ENCODE data around the gene OR2G3. TPM values are rescaled to one million over a fixed set of nuclear protein-coding genes. Genes with fewer than 3 reads are reported as not detected.
A peak's percentile ranks its signal among the peaks of the same experiment; 100 is the strongest.

Gene OR2G3
- total and polyA plus RNA-seq, 2 of the 13 experiments (the other 11 are each of a cell fraction or from before 2014, with no cell fraction given), result not detected

DNA sequence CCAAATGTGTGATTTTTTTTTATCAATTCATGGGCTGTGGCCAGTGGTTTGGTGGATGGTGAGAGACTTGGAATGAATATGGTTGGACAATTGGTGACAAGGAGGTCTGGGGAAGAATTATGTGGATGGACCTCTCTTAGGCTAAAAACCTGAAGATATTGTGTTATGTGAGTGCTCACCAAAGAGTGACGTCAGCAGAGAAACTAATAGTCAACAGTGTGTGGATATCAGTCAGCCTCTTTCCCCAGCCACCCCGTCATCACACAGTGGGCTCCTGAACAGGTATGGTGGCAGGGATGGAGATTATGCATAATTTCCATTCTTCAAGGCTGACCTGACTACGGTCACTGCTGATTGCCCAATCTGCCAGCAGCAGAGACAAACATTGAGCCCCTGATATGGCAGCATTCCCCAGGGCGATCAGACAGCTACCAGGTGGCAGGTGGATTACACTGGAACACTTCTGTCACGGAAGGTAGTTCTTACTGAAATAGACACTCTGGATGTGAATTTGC lies 26.4 kb upstream of the OR2G3 start:
- WGBS (ENCODE audit: low lambda C conversion rate), result 0% methylated on average over 3 of the region's 5 CpGs
- no peak for ATAC-seq
- no peaks in the 10 kb centered on the region for H3K4me1 ChIP-seq (ENCODE audit: insufficient read depth, low read length)
- ChIA-PET POLR2A (no interaction called here), CTCF (ENCODE audit: low intra/inter-chr PET ratio, low total read pairs) (no interaction called here)
- H3K4me2 ChIP-seq (ENCODE audit: low read depth, low read length), result no peak overlapping the region
- TF ChIP-seq CREB1 (IDR thresholded peaks at IDR 0.05), result peak; percentile 94
- no peak for TF ChIP-seq CREB1 (CRISPR knock-in tag; IDR thresholded peaks at IDR 0.05)
- TF ChIP-seq, protein P1, sequence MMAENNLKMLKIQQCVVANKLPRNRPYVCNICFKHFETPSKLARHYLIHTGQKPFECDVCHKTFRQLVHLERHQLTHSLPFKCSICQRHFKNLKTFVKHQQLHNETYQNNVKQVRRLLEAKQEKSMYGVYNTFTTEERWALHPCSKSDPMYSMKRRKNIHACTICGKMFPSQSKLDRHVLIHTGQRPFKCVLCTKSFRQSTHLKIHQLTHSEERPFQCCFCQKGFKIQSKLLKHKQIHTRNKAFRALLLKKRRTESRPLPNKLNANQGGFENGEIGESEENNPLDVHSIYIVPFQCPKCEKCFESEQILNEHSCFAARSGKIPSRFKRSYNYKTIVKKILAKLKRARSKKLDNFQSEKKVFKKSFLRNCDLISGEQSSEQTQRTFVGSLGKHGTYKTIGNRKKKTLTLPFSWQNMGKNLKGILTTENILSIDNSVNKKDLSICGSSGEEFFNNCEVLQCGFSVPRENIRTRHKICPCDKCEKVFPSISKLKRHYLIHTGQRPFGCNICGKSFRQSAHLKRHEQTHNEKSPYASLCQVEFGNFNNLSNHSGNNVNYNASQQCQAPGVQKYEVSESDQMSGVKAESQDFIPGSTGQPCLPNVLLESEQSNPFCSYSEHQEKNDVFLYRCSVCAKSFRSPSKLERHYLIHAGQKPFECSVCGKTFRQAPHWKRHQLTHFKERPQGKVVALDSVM (CRISPR knock-in tag; IDR thresholded peaks at IDR 0.05), result no peak
- TF ChIP-seq ATF7 (IDR thresholded peaks at IDR 0.05), result peak; percentile 73
- TF ChIP-seq ATF7 (CRISPR knock-in tag; IDR thresholded peaks at IDR 0.05), result no peak
- TF ChIP-seq CEBPB (IDR thresholded peaks at IDR 0.05; ENCODE audit: borderline replicate concordance, low read depth, low read length), result peak; percentile 42; the same call in 1 of the 2 replicates
- no peaks in the 10 kb centered on the region for H3K36me3 ChIP-seq (replicated peaks in 1 of 2; ENCODE audit: control insufficient read depth in 1 of 2, insufficient read depth in 2 of 2, low read length in 2 of 2)
- no peak for DNase-seq (ENCODE audit: low spot score)
- H3K27me3 ChIP-seq (ENCODE audit: control insufficient read depth in 1 of 2, insufficient read depth in 2 of 2, low read length in 2 of 2), result no peaks in the 10 kb centered on the region
- intact Hi-C loops (cut with micrococcal nuclease; ENCODE audit: unreplicated experiment) (loop anchor here (5.0 kb wide), 1 partner anchor 207 kb away; no protein-coding TSS in a partner anchor), in situ Hi-C loops (cut with HindIII; ENCODE audit: extremely low pct_ligation_motif_present, low pct_unique_long_range_greater_than_20kb) (loop anchor here (10.0 kb wide), 1 partner anchor 194 kb away; no protein-coding TSS in a partner anchor)
- no peak overlapping the region for H3K27ac ChIP-seq (ENCODE audit: extremely low read length, insufficient read depth, low read length)
- FAIRE-seq, result no peak
- no peaks in the 10 kb centered on the region for H4K20me1 ChIP-seq (ENCODE audit: insufficient read depth, low read length)
- H3K9ac ChIP-seq (ENCODE audit: insufficient read depth, low read depth, low read length), result no peak overlapping the region
- BruUV-seq (replicated peaks), result no TSS peak
- no peaks in the 10 kb centered on the region for H3K79me2 ChIP-seq (ENCODE audit: insufficient read depth, low read length)
- H3K9me3 ChIP-seq (ENCODE audit: low read length), result no peaks in the 10 kb centered on the region
- H2AFZ ChIP-seq (ENCODE audit: low read length), result no peak overlapping the region
- H3K4me3 ChIP-seq (replicated peaks in 1 of 3; ENCODE audit: insufficient read depth in 1 of 3, low read depth in 2 of 3, low read length in 3 of 3), result no peak overlapping the region

DNA sequence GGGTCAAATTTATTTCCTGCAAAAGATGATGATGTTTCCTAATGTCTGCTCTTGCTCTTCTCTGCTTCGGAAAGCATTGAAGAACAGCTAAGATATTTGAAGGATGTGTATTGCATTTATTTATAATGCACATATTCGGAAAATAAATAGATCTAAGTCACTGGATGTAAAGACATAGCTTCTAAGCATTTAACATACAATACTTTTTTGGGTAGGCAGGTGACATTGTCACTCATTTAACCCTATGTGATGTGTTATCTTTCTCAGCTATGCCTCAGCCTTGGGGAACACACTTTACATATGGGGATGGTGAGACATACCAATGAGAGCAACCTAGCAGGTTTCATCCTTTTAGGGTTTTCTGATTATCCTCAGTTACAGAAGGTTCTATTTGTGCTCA lies 17.3 kb upstream of the OR2G3 start, which contains the start of gene OR2G2:
TSS of gene OR2G2 (plus strand) at position 301 of the 400 bp plus-strand sequence. CDS start at position 301, 0 bp downstream.
- WGBS (ENCODE audit: low lambda C conversion rate), result 51% methylated on average over 2 of the region's 2 CpGs
- no peak for FAIRE-seq
- no peaks in the 10 kb centered on the region for H4K20me1 ChIP-seq (ENCODE audit: insufficient read depth, low read length)
- no peak within 1 kb of the TSS for H2AFZ ChIP-seq (ENCODE audit: low read length)
- in situ Hi-C loops (cut with HindIII; ENCODE audit: extremely low pct_ligation_motif_present, low pct_unique_long_range_greater_than_20kb), result no loop called here
- H3K27me3 ChIP-seq (ENCODE audit: control insufficient read depth in 1 of 2, insufficient read depth in 2 of 2, low read length in 2 of 2), result no peaks in the 10 kb centered on the region
- H3K36me3 ChIP-seq (replicated peaks in 1 of 2; ENCODE audit: control insufficient read depth in 1 of 2, insufficient read depth in 2 of 2, low read length in 2 of 2), result no peaks in the 10 kb centered on the region
- no peaks in the 10 kb centered on the region for H3K79me2 ChIP-seq (ENCODE audit: insufficient read depth, low read length)
- H3K27ac ChIP-seq (ENCODE audit: extremely low read length, insufficient read depth, low read length), result no peak within 1 kb of the TSS
- DNase-seq (ENCODE audit: low spot score), result no peak
- no TSS peak for BruUV-seq (replicated peaks)
- no peak within 1 kb of the TSS for H3K4me2 ChIP-seq (ENCODE audit: low read depth, low read length)
- H3K4me1 ChIP-seq (ENCODE audit: insufficient read depth, low read length), result no peaks in the 10 kb centered on the region
- CTCF ChIA-PET (ENCODE audit: low intra/inter-chr PET ratio, low total read pairs), result no interaction called here
- intact Hi-C loops (cut with micrococcal nuclease; ENCODE audit: unreplicated experiment), result no loop called here
- no peak for ATAC-seq
- no peaks in the 10 kb centered on the region for H3K9me3 ChIP-seq (ENCODE audit: low read length)
- H3K4me3 ChIP-seq (replicated peaks in 1 of 3; ENCODE audit: insufficient read depth in 1 of 3, low read depth in 2 of 3, low read length in 3 of 3), result no peak within 1 kb of the TSS
- H3K9ac ChIP-seq (ENCODE audit: insufficient read depth, low read depth, low read length), result no peak within 1 kb of the TSS
- TF ChIP-seq PRMT3 (CRISPR knock-in tag; IDR thresholded peaks at IDR 0.05; ENCODE audit: borderline replicate concordance, low read depth), result no peak
- no peak for TF ChIP-seq ELF4 (CRISPR knock-in tag; IDR thresholded peaks at IDR 0.05; ENCODE audit: borderline replicate concordance)
- no peak for TF ChIP-seq ZNF841 (CRISPR knock-in tag; IDR thresholded peaks at IDR 0.05; ENCODE audit: borderline replicate concordance)
- no peak for TF ChIP-seq NRL (CRISPR knock-in tag; IDR thresholded peaks at IDR 0.05; ENCODE audit: borderline replicate concordance)
- TF ChIP-seq SALL1 (CRISPR knock-in tag; IDR thresholded peaks at IDR 0.05), result no peak
- POLR2A ChIA-PET, result no interaction called here
